ENCODE results near the gene STX8.

GRCh38 chr17:9470171-9470570 lies 105.4 kb downstream of the STX8 start:
- no peak for TF ChIP-seq TAF1 (IDR thresholded peaks at IDR 0.05; ENCODE audit: low read depth, low read length)
- no peak for TF ChIP-seq POLR2AphosphoS5 (IDR thresholded peaks at IDR 0.05; ENCODE audit: low read depth, low read length)
- TF ChIP-seq POLR2A (IDR thresholded peaks at IDR 0.05; ENCODE audit: low read depth, low read length), result no peak
- no peak for TF ChIP-seq POU2F2 (IDR thresholded peaks at IDR 0.05; ENCODE audit: low read depth, low read length)
- TF ChIP-seq SPI1 (IDR thresholded peaks at IDR 0.05; ENCODE audit: low read depth, low read length), result peak; percentile 57; the same call in 1 of the 2 replicates

Data from GM12891 (cell line).